ENCODE data around the gene CLCN5.

CLCN5 gene

GRCh38 chrX:50111742-50112141 is 189.3 kb downstream of the CLCN5 start:
- H2AFZ ChIP-seq (ENCODE audit: low read depth, low read length) = no peak overlapping the region
- no peaks in the 10 kb centered on the region for H3K9me3 ChIP-seq (ENCODE audit: insufficient read depth, low read length, severe bottlenecking)
- H3K36me3 ChIP-seq (ENCODE audit: insufficient read depth, low read length) = no peaks in the 10 kb centered on the region
- H3K9ac ChIP-seq (ENCODE audit: low read depth, low read length) = no peak overlapping the region
- TF ChIP-seq CTCF (IDR thresholded peaks at IDR 0.05; ENCODE audit: borderline replicate concordance, extremely low read depth, low read length, poor library complexity, severe bottlenecking) (no peak), EZH2 (IDR thresholded peaks at IDR 0.05; ENCODE audit: borderline replicate concordance, low read depth, low read length, severe bottlenecking) (no peak)
- H4K20me1 ChIP-seq (ENCODE audit: insufficient read depth, low read length) = no peaks in the 10 kb centered on the region
- H3K79me2 ChIP-seq (ENCODE audit: insufficient read depth, low read length) = no peaks in the 10 kb centered on the region
- H3K27ac ChIP-seq (ENCODE audit: low read length) = no peak overlapping the region
- ATAC-seq (ENCODE audit: insufficient read depth, low read depth) (no peak), DNase-seq (no peak)
- no peak overlapping the region for H3K4me2 ChIP-seq (ENCODE audit: insufficient read depth, low read length)
- H3K27me3 ChIP-seq (ENCODE audit: insufficient read depth, low read length, poor library complexity) = no peaks in the 10 kb centered on the region
- H3K4me3 ChIP-seq (ENCODE audit: low read depth in 1 of 2, low read length in 2 of 2) = no peak overlapping the region
- H3K4me1 ChIP-seq (ENCODE audit: insufficient read depth, low read length) = no peaks in the 10 kb centered on the region

- no peaks in the 10 kb centered on the region for H4K20me1 ChIP-seq (ENCODE audit: insufficient read depth, low read length)
- ATAC-seq (ENCODE audit: insufficient read depth, low read depth) (no peak), DNase-seq (no peak)
- H3K27ac ChIP-seq (ENCODE audit: low read length) = no peak overlapping the region
- H3K4me1 ChIP-seq (ENCODE audit: insufficient read depth, low read length) = no peaks in the 10 kb centered on the region
- H3K79me2 ChIP-seq (ENCODE audit: insufficient read depth, low read length) = no peaks in the 10 kb centered on the region
- H3K9ac ChIP-seq (ENCODE audit: low read depth, low read length) = no peak overlapping the region
- H3K4me3 ChIP-seq (ENCODE audit: low read depth in 1 of 2, low read length in 2 of 2) = no peak overlapping the region
- no peak overlapping the region for H2AFZ ChIP-seq (ENCODE audit: low read depth, low read length)
- H3K27me3 ChIP-seq (ENCODE audit: insufficient read depth, low read length, poor library complexity) = no peaks in the 10 kb centered on the region
- no peak overlapping the region for H3K4me2 ChIP-seq (ENCODE audit: insufficient read depth, low read length)
- TF ChIP-seq EZH2 (IDR thresholded peaks at IDR 0.05; ENCODE audit: borderline replicate concordance, low read depth, low read length, severe bottlenecking) = no peak
- no peak for TF ChIP-seq CTCF (IDR thresholded peaks at IDR 0.05; ENCODE audit: borderline replicate concordance, extremely low read depth, low read length, poor library complexity, severe bottlenecking)
- H3K9me3 ChIP-seq (ENCODE audit: insufficient read depth, low read length, severe bottlenecking) = no peaks in the 10 kb centered on the region
- H3K36me3 ChIP-seq (ENCODE audit: insufficient read depth, low read length) = no peaks in the 10 kb centered on the region
Measured at GRCh38 chrX:50114113-50114512, 191.7 kb downstream of the CLCN5 start.

GRCh38 chrX:50115973-50116372 is 193.6 kb downstream of the CLCN5 start:
- H3K4me1 ChIP-seq (ENCODE audit: insufficient read depth, low read length) = no peaks in the 10 kb centered on the region
- H2AFZ ChIP-seq (ENCODE audit: low read depth, low read length) = no peak overlapping the region
- H3K4me2 ChIP-seq (ENCODE audit: insufficient read depth, low read length) = no peak overlapping the region
- H3K9ac ChIP-seq (ENCODE audit: low read depth, low read length) = no peak overlapping the region
- no peaks in the 10 kb centered on the region for H3K79me2 ChIP-seq (ENCODE audit: insufficient read depth, low read length)
- DNase-seq = no peak
- no peak for TF ChIP-seq CTCF (IDR thresholded peaks at IDR 0.05; ENCODE audit: borderline replicate concordance, extremely low read depth, low read length, poor library complexity, severe bottlenecking)
- no peak for TF ChIP-seq EZH2 (IDR thresholded peaks at IDR 0.05; ENCODE audit: borderline replicate concordance, low read depth, low read length, severe bottlenecking)
- ATAC-seq (ENCODE audit: insufficient read depth, low read depth) = no peak
- no peaks in the 10 kb centered on the region for H4K20me1 ChIP-seq (ENCODE audit: insufficient read depth, low read length)
- H3K4me3 ChIP-seq (ENCODE audit: low read depth in 1 of 2, low read length in 2 of 2) = no peak overlapping the region
- no peak overlapping the region for H3K27ac ChIP-seq (ENCODE audit: low read length)
- H3K9me3 ChIP-seq (ENCODE audit: insufficient read depth, low read length, severe bottlenecking) = no peaks in the 10 kb centered on the region
- H3K27me3 ChIP-seq (ENCODE audit: insufficient read depth, low read length, poor library complexity) = no peaks in the 10 kb centered on the region
- no peaks in the 10 kb centered on the region for H3K36me3 ChIP-seq (ENCODE audit: insufficient read depth, low read length)

GRCh38 chrX:50117476-50117875 is 195.1 kb downstream of the CLCN5 start:
- no peak overlapping the region for H3K4me2 ChIP-seq (ENCODE audit: insufficient read depth, low read length)
- H2AFZ ChIP-seq (ENCODE audit: low read depth, low read length) = no peak overlapping the region
- no peaks in the 10 kb centered on the region for H3K79me2 ChIP-seq (ENCODE audit: insufficient read depth, low read length)
- no peak overlapping the region for H3K27ac ChIP-seq (ENCODE audit: low read length)
- ATAC-seq (ENCODE audit: insufficient read depth, low read depth) = no peak
- no peaks in the 10 kb centered on the region for H3K27me3 ChIP-seq (ENCODE audit: insufficient read depth, low read length, poor library complexity)
- H3K9ac ChIP-seq (ENCODE audit: low read depth, low read length) = no peak overlapping the region
- no peaks in the 10 kb centered on the region for H4K20me1 ChIP-seq (ENCODE audit: insufficient read depth, low read length)
- no peak overlapping the region for H3K4me3 ChIP-seq (ENCODE audit: low read depth in 1 of 2, low read length in 2 of 2)
- no peak for DNase-seq
- TF ChIP-seq CTCF (IDR thresholded peaks at IDR 0.05; ENCODE audit: borderline replicate concordance, extremely low read depth, low read length, poor library complexity, severe bottlenecking) = no peak
- TF ChIP-seq EZH2 (IDR thresholded peaks at IDR 0.05; ENCODE audit: borderline replicate concordance, low read depth, low read length, severe bottlenecking) = no peak
- no peaks in the 10 kb centered on the region for H3K4me1 ChIP-seq (ENCODE audit: insufficient read depth, low read length)
- H3K36me3 ChIP-seq (ENCODE audit: insufficient read depth, low read length) = no peaks in the 10 kb centered on the region
- H3K9me3 ChIP-seq (ENCODE audit: insufficient read depth, low read length, severe bottlenecking) = no peaks in the 10 kb centered on the region

Measured in DND-41 (cell line).